Neural cell (in vitro differentiated cells): Measurements from ENCODE around the gene CXCR2. TPM values are rescaled to one million over a fixed set of nuclear protein-coding genes. Genes with fewer than 3 reads are reported as not detected.

Source experiments
- H2AFZ ChIP-seq: fragments of 200-600, 300-800 bp; sonication (generic), shearing (Covaris generic); 2 replicates; pipeline ENCODE4 v1.6.0; 2014; ENCODE audit warnings: low read depth, mild to moderate bottlenecking, antibody characterized with exemption, low read length, moderate library complexity
- H3F3A ChIP-seq: fragments of 200-600 bp; shearing (Covaris generic); 2 replicates; pipeline ENCODE4 v1.6.1; 2016; ENCODE audit warnings: mild to moderate bottlenecking, moderate library complexity, mixed read lengths, antibody characterized with exemption, low read length; ENCODE audit not compliant: insufficient read depth, poor library complexity, severe bottlenecking
- H3K27ac ChIP-seq: fragments of 200-600, 300-800 bp; sonication (generic), shearing (Covaris generic); 2 replicates; pipeline ENCODE4 v1.5.1; 2014; ENCODE audit warnings: mild to moderate bottlenecking, low read length, moderate library complexity
- H3K27me3 ChIP-seq: fragments of 300-800, 200-600 bp; sonication (generic), shearing (Covaris generic); 2 replicates; pipeline ENCODE4 v1.6.0; 2014; ENCODE audit warnings: mild to moderate bottlenecking, low read depth, low read length, moderate library complexity; ENCODE audit not compliant: insufficient read depth
- H3K36me3 ChIP-seq: fragments of 300-800, 200-600 bp; sonication (generic), shearing (Covaris generic); 2 replicates; pipeline ENCODE4 v1.5.1; 2014; ENCODE audit warnings: mild to moderate bottlenecking, antibody characterized with exemption, low read length, moderate library complexity; ENCODE audit not compliant: insufficient read depth
- H3K4me2 ChIP-seq: fragments of 300-800, 200-600 bp; sonication (generic), shearing (Covaris generic); 2 replicates; pipeline ENCODE4 v1.6.0; 2014; ENCODE audit warnings: mild to moderate bottlenecking, low read length
- H3K4me3 ChIP-seq: fragments of 300-800, 200-600 bp; sonication (generic), shearing (Covaris generic); 2 replicates; pipeline ENCODE4 v1.5.1; 2014; ENCODE audit warnings: mild to moderate bottlenecking, low read length, moderate library complexity
- H3K79me2 ChIP-seq: fragments of 200-600 bp; shearing (Covaris generic); replicated peaks from 2 replicates; pipeline ENCODE4 v1.6.0; 2014; ENCODE audit warnings: mild to moderate bottlenecking, low read length, moderate library complexity; ENCODE audit not compliant: insufficient read depth
- H3K9ac ChIP-seq: fragments of 300-800, 200-600 bp; sonication (generic), shearing (Covaris generic); 2 replicates; pipeline ENCODE4 v1.6.1; 2016; ENCODE audit warnings: mild to moderate bottlenecking, low read length, mixed read lengths
- H3K9me2 ChIP-seq: fragments of 200-600 bp; shearing (Covaris generic); 2 replicates; pipeline ENCODE4 v1.6.1; 2016; ENCODE audit warnings: mild to moderate bottlenecking, low read length, mixed read lengths; ENCODE audit not compliant: insufficient read depth
- H3K9me3 ChIP-seq: fragments of 200-600, 300-800 bp; sonication (generic), shearing (Covaris generic); 2 replicates; pipeline ENCODE4 v1.6.1; 2016; ENCODE audit warnings: mild to moderate bottlenecking, mixed run types, low read length, moderate library complexity, mixed read lengths
- H4K20me1 ChIP-seq: fragments of 200-600 bp; shearing (Covaris generic); 2 replicates; pipeline ENCODE4 v1.6.1; 2016; ENCODE audit warnings: mild to moderate bottlenecking, mixed run types; ENCODE audit not compliant: insufficient read depth
- EP300 ChIP-seq: fragments of 450-650 bp; conservative IDR thresholded peaks from 2 replicates; pipeline ENCODE4 v1.6.1; 2014; ENCODE audit warnings: antibody characterized with exemption, mild to moderate bottlenecking, moderate library complexity; ENCODE audit not compliant: poor library complexity, severe bottlenecking
- EZH2 ChIP-seq: fragments of 200-600, 300-800 bp; shearing (Covaris generic), sonication (generic); IDR thresholded peaks from 2 replicates; pipeline ENCODE4 v1.6.1; 2014; ENCODE audit warnings: antibody characterized with exemption, low read length, borderline replicate concordance, mild to moderate bottlenecking; ENCODE audit not compliant: insufficient read depth, poor library complexity, severe bottlenecking
- MXI1 ChIP-seq: fragments of 450-650 bp; conservative IDR thresholded peaks from 2 replicates; pipeline ENCODE4 v1.6.1; 2014; ENCODE audit warnings: antibody characterized with exemption, mild to moderate bottlenecking; ENCODE audit not compliant: poor library complexity, severe bottlenecking
- POLR2AphosphoS5 ChIP-seq: IDR thresholded peaks from 2 replicates; pipeline ENCODE4 v1.6.1; 2012
- RAD21 ChIP-seq: fragments of 450-650 bp; conservative IDR thresholded peaks from 2 replicates; pipeline ENCODE4 v1.6.1; 2014; ENCODE audit warnings: antibody characterized with exemption, mild to moderate bottlenecking, moderate library complexity
- SMC3 ChIP-seq: fragments of 450-650 bp; conservative IDR thresholded peaks from 2 replicates; pipeline ENCODE4 v1.6.1; 2014; ENCODE audit warnings: antibody characterized with exemption, mild to moderate bottlenecking, moderate library complexity; ENCODE audit not compliant: poor library complexity
- TAF1 ChIP-seq: IDR thresholded peaks from 2 replicates; pipeline ENCODE4 v1.6.1; 2012; ENCODE audit warnings: low read depth
- polyA plus RNA-seq: library from polyadenylated mRNA; depleted of rRNA; stranded (reverse); fragments of >200 nt; gene quantifications from 2 replicates; pipeline ENCODE4 v1.2.3, GENCODE V29; 2014
- TF ChIP-seq, protein P1 (sequence below): fragments of 450-650 bp; IDR thresholded peaks from 2 replicates; pipeline ENCODE4 v1.5.1; 2014; ENCODE audit warnings: antibody characterized with exemption, mild to moderate bottlenecking, moderate library complexity; ENCODE audit not compliant: poor library complexity, severe bottlenecking
- TF ChIP-seq, protein P2 (sequence below): IDR thresholded peaks from 2 replicates; pipeline ENCODE4 v1.6.1; 2012; ENCODE audit warnings: borderline replicate concordance

CXCR2 gene
- polyA plus RNA-seq, 1 donor from 2014 or later, result not detected

- Histone ChIP-seq H3K27ac (no peak overlapping the region), H3K9me3 (peaks cover 4% of the 10 kb centered on the region)
- TF ChIP-seq MXI1 (no peak), SMC3 (no peak)
Measured at GRCh38 chr2:218083352-218083676, 42.5 kb upstream of the CXCR2 start.

GRCh38 chr2:218086478-218086877 is 39.4 kb upstream of the CXCR2 start:
- no peaks in the 10 kb centered on the region for H3K9me2 ChIP-seq
- H3K9me3 ChIP-seq, result peaks cover 4% of the 10 kb centered on the region
- peaks cover 3% of the 10 kb centered on the region for H3K27me3 ChIP-seq
- TF ChIP-seq EP300 (no peak), TAF1 (no peak), SMC3 (no peak), RAD21 (no peak), POLR2AphosphoS5 (no peak), EZH2 (no peak), MXI1 (no peak)
- TF ChIP-seq, protein P1, sequence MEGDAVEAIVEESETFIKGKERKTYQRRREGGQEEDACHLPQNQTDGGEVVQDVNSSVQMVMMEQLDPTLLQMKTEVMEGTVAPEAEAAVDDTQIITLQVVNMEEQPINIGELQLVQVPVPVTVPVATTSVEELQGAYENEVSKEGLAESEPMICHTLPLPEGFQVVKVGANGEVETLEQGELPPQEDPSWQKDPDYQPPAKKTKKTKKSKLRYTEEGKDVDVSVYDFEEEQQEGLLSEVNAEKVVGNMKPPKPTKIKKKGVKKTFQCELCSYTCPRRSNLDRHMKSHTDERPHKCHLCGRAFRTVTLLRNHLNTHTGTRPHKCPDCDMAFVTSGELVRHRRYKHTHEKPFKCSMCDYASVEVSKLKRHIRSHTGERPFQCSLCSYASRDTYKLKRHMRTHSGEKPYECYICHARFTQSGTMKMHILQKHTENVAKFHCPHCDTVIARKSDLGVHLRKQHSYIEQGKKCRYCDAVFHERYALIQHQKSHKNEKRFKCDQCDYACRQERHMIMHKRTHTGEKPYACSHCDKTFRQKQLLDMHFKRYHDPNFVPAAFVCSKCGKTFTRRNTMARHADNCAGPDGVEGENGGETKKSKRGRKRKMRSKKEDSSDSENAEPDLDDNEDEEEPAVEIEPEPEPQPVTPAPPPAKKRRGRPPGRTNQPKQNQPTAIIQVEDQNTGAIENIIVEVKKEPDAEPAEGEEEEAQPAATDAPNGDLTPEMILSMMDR, result no peak
- TF ChIP-seq, protein P2, sequence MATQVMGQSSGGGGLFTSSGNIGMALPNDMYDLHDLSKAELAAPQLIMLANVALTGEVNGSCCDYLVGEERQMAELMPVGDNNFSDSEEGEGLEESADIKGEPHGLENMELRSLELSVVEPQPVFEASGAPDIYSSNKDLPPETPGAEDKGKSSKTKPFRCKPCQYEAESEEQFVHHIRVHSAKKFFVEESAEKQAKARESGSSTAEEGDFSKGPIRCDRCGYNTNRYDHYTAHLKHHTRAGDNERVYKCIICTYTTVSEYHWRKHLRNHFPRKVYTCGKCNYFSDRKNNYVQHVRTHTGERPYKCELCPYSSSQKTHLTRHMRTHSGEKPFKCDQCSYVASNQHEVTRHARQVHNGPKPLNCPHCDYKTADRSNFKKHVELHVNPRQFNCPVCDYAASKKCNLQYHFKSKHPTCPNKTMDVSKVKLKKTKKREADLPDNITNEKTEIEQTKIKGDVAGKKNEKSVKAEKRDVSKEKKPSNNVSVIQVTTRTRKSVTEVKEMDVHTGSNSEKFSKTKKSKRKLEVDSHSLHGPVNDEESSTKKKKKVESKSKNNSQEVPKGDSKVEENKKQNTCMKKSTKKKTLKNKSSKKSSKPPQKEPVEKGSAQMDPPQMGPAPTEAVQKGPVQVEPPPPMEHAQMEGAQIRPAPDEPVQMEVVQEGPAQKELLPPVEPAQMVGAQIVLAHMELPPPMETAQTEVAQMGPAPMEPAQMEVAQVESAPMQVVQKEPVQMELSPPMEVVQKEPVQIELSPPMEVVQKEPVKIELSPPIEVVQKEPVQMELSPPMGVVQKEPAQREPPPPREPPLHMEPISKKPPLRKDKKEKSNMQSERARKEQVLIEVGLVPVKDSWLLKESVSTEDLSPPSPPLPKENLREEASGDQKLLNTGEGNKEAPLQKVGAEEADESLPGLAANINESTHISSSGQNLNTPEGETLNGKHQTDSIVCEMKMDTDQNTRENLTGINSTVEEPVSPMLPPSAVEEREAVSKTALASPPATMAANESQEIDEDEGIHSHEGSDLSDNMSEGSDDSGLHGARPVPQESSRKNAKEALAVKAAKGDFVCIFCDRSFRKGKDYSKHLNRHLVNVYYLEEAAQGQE, result no peak
- no peak overlapping the region for H3K4me3 ChIP-seq
- no peak overlapping the region for H3K4me2 ChIP-seq
- H3K27ac ChIP-seq, result no peak overlapping the region
- H3K9ac ChIP-seq, result no peak overlapping the region
- no peaks in the 10 kb centered on the region for H3F3A ChIP-seq
- no peak overlapping the region for H2AFZ ChIP-seq
- no peaks in the 10 kb centered on the region for H4K20me1 ChIP-seq
- no peaks in the 10 kb centered on the region for H3K79me2 ChIP-seq
- H3K36me3 ChIP-seq, result no peaks in the 10 kb centered on the region

More at GRCh38 chr2:218083352-218083676, 42.5 kb upstream of the CXCR2 start:
- Histone ChIP-seq H2AFZ (no peak overlapping the region), H3K9ac (no peak overlapping the region), H3K4me3 (no peak overlapping the region), H3K9me2 (no peaks in the 10 kb centered on the region), H3F3A (no peaks in the 10 kb centered on the region), H4K20me1 (no peaks in the 10 kb centered on the region), H3K79me2 (no peaks in the 10 kb centered on the region), H3K27me3 (no peaks in the 10 kb centered on the region), H3K36me3 (no peaks in the 10 kb centered on the region), H3K4me2 (no peak overlapping the region)

GRCh38 chr2:218089259-218089658 is 36.6 kb upstream of the CXCR2 start:
- H3F3A ChIP-seq, result no peaks in the 10 kb centered on the region
- no peak overlapping the region for H2AFZ ChIP-seq
- H4K20me1 ChIP-seq, result no peaks in the 10 kb centered on the region
- H3K4me3 ChIP-seq, result no peak overlapping the region
- no peak overlapping the region for H3K27ac ChIP-seq
- H3K36me3 ChIP-seq, result no peaks in the 10 kb centered on the region
- no peak overlapping the region for H3K4me2 ChIP-seq
- H3K9me3 ChIP-seq, result peaks cover 4% of the 10 kb centered on the region
- no peak overlapping the region for H3K9ac ChIP-seq
- no peaks in the 10 kb centered on the region for H3K79me2 ChIP-seq
- peaks cover 3% of the 10 kb centered on the region for H3K27me3 ChIP-seq
- TF ChIP-seq SMC3, result no peak
- TF ChIP-seq TAF1, result no peak
- TF ChIP-seq, protein P2, result no peak
- no peak for TF ChIP-seq EP300
- no peak for TF ChIP-seq POLR2AphosphoS5
- no peak for TF ChIP-seq EZH2
- no peak for TF ChIP-seq MXI1
- TF ChIP-seq, protein P1, result no peak
- TF ChIP-seq RAD21, result no peak
- H3K9me2 ChIP-seq, result no peaks in the 10 kb centered on the region
